Stimulated activated naive CD4-positive, alpha-beta T cell (primary cell): ENCODE results near the gene MYOZ2.

Experiments used
- DNase-seq, 6 experiments: peaks; one replicate each; lab custom pipeline; 2025; lab: John Stamatoyannopoulos, UW

Gene MYOZ2

DNA sequence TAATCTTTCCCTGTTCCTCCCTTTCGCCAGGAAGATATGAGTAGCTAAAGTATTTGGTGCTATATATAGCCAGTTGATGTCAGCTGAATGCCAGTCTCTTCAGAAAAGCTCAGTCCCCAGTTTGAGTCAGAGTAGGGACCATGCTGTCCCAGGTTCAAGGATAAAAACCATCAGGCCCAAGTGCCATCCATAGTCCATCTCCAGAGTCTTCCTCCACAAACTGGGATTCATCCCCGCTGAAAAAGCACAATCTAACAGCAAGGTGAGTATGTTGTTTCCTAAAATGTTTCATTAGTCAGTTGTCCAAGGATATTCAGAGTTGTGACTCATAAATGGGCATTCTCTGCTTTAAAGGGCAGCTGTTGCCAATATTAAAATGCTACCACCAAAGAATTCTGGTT lies at the start of gene MYOZ2:
TSS of gene MYOZ2 (plus strand) at position 112 of the 401 bp plus-strand sequence. CDS start 694 bp downstream, outside the sequence.
- no peak for DNase-seq

DNA sequence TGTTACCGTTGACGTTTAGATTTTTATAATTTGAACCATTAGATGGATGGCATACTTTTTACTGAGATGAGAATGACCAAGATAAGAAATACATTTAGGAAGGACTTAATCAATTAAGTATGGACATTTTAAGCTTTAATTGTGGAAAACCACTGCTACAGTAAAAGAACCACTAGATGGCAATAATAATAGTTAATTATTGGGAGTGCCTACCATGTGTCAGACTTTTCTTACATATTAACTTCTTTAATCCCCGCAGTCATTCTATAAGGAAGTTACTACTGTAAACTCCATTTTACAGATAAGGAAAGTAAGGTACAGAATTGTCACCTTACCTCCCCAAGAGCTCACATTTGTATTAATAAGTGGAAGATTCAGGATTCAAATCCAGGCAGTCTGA lies 48.5 kb upstream of the MYOZ2 start:
- DNase-seq = no peak

DNA sequence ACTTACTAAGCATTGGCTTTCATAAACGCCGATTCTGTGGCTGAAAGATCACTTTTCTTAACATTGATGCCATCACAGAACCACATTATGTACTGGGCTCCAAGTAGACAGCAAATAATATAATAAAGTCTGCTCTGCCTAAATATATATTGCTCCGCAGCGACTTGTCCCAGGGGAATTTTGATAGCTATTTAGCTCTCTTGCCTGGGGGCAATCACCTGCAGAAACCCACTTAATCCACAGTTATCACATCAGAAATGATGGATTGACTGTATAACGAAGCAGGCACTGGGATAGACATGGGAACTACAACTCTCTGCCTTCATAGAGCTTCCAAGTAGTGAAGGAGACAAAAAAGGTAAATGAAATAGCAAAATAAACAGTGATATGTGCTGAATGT lies 48.0 kb upstream of the MYOZ2 start:
- no peak for DNase-seq

DNA sequence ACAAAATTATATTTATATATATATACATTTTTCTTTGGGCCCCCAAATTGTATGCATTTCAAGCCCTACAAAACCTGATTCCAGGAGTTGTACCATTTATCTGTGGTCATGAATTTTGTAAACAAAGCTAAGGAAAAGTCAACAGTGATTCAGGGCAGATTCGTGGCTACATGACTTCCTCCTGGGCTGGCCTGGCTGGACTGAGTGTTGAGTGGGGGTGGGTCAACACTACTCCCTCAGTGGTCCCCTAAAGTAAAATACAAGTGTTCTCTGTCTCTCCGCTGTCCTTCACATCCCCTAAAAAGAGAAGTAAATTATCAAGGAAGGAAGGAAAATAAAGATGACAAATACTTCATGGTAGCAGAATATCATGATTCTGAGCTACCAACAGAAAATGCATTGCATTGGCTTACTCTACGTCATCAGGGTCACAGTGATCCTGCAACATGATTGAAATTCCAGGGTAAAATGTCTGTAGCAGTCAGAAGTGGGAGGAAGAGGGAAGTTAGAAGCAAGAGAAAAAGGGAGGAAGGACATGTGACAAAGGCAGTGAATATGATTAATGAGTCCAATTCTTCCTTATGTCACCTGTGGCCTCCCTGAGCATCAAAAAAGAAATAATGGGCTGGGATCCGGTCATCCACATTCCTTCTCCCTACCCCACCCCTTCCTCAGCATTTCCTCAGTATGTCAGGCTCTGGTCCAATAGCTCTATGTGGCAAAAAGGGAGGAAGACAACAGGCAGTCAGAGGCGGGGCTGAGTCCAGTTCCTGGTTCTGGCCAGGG lies 42.4 kb upstream of the MYOZ2 start:
- DNase-seq = no peak

DNA sequence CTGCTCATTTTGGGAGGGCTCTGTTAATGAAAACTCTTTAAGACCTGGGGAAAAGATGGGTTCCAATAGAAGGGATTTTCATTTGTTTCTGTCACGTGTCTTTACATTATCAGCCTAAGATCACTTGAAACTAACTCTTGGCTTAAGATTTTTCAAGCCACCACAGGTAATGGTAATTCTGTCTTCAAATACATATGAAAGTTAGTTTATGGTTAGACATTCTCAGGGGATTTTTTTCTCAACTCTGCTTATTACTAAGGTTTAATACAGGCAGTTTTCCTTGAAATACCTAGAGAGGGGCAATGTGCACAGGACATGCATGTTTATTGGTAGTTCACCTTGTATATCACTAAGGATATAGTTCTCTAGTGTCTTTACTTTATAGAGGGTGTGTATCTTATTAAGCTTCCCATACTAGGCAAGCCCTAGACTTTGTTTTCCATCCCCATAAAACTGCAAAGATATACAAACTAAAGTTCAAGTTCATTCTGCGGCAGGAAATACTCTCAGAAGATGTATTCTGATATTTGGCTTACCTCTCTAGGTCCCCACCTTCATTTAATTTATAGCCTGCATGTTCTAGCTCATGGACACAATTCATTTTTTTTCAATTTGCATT lies 38.2 kb upstream of the MYOZ2 start:
- DNase-seq = no peak

DNA sequence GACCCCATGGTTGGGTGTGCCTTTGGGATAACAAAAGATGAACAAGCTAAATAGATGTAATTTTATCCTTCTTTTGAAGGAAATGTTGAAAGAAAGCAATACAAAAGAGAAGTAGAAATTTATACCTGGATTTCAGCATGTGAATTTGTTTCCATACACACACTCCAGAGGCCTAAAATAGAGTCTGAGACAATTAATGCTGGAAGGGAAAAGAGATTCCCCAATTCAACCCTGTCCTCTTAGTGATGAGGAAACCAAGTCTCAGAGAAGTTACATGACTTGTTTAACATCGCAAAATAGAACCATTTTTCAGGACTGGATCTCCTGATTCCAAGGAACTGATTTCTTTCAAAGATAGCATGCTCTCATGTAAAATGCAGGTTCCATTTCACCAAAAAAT lies 37.3 kb upstream of the MYOZ2 start:
- no peak for DNase-seq

DNA sequence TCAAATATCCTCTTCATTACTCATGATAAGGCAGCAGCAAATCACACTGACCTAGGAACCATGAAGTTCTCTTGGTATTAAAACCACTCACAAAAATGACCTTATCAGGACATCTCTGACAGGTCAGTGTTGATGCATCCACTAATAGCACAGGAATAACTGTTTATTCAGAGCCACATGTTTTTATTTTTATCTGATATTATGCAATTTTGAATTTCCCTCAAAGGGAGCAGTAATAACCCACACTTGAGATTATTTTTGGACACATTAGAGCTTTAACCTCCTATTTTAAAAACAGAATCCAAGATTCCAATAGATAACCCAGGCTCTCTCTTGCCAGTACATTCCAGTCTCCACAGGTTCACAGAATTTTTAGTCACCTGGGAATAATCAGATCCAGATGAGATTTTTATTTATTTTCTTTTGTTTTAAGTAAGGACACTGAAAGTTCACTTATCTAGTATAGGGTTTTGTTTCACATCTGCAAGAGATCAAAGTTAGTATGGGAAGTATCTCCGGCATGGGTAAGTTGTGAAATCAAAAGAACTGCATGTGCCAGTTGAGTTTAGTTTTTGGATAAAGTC lies 36.3 kb upstream of the MYOZ2 start:
- DNase-seq = no peak

DNA sequence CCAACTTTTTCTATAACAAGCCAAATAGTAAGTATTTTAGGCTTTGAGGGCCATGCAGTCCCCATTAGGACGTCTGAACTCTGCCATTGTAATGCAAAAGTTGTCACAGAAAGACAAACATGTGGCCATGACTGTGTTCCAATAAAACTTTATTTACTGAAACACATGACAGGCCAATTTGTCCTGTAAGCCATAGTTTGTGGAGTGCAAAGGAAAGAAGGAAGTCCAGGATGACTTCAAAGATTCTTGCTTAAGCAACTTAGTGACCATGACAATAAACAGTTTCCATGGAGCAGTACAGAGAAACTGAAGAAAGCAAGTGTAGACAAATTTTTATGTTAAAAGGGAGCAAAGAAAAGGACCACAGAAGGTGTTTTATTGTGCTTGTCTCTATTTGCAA lies 35.0 kb upstream of the MYOZ2 start:
- DNase-seq = no peak

DNA sequence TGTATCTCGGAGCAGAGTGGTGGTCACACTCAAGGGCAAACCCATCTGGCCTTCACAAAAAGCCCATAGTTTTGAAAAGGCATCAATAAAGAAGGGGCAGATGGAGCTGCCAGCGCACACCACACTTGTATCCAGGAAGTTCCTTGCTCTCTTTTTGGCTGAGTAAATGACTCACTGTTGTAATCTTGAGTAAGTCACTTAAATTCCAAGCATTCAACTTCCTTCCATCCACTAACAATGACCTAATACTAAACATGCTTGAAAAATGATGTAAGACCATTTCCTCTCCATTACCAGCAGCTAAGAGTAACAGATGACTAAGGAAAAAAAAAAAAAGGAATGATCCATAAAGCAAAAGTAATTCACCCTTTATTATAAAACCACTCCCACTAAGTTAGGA lies 32.4 kb upstream of the MYOZ2 start:
- no peak for DNase-seq

DNA sequence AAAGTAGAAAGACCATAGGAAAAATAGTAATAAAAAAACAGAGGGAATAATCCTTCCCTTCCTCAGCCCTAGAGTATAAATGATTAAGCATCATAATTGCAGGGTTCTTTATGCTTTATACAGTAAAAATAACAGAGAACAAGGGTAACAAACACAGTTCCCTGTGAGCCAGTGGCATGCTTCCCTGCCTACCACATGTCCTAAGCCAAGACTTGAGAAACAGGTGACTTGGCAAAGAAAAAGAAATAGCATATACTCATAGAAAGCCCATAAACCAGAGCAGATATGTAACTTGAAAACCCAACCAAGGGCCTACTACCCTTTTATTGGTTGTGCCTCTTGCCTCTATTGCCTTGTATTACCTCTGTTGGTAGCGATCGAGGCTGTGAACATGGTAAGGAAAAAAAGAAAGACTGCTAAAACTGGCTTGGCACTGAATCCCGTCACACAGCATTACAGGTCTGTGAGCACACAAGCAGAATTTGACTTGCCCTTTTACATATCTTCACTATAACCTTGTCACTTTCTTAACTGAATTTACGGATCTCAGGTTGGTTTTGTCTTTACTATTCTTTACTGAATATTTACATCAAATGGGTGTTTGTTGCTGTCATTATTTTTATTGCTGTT lies 30.9 kb upstream of the MYOZ2 start:
- no peak for DNase-seq

DNA sequence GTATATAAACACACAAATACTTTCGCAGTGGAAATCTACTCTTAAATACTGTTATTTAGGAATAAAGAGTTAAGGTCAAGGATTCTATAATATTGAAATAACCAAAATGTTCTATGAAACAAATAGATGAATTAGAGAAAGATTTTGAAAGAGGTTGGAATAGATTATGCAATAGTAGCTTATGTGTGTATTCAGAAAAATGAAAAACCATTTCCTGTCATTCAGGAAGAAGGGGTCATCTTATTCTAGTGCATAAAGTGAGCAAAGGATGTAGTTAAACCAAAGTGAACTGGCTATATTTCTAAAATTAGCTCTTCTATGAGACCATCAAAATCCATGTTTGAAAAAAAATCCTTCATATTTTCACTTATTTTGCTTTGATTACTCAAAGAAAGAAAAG lies 30.0 kb upstream of the MYOZ2 start:
- DNase-seq = no peak

DNA sequence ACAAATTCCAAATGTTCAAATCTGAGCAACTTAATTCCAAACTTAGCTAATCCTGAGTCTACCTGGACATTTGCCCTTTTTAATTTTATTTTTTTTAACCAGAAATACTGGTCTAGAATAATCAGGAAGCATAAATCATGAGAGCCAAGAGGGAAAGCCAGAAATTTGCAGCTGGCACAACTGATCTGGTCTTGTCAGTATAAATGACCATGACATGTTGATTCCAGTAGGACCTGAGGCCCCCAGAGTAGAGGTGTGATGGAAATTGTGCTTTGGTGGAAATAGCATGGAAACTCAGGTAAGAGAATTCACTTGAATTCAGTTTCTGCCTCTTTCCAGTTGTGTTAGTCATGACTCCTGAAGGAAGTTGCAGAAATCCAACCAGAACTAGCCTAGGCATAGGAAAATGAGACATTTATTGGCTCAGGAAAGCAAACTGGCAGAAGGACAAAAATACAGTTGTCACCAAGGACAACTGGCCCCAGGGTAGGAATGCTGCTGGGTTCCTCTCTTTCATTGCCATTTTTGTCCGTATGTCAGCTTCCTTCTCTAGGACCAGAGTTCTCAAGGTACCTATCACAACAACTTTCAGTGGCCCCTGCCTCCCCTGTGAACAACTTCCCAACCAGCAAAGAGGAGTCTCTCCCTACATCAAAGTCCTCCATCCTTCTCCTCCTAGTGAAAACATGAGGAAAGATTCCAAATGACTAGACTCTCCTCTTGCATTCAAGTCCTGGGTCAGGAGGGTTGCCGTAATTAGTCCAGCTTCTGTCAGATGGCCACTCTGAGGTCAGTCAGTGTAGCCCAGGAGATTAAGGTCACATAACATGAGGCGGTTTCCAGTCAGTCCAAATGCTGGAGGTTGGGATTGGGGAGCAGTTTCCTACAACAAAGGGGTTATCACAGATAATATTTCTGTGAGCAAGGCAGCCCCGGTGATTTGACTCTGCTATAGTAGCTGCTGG lies 29.3 kb upstream of the MYOZ2 start:
- DNase-seq = no peak

DNA sequence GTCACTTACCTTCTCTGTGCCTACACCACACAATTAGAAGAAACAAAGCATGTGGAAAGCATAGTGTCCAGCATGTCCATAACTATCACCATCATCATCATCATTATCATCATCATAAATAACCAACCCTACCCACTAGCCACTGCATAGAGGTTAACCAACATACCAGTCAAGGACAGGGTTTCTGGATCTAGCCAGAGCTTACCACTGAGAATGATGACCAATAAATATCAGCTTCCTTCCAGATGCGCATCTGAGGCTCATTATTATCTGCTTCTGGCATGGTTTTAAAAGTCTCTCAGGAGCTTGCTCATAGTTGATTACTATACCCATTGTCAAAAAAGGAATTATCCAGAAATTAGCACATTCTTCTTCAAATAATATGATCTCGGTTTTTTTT lies 25.5 kb upstream of the MYOZ2 start:
- DNase-seq = no peak

DNA sequence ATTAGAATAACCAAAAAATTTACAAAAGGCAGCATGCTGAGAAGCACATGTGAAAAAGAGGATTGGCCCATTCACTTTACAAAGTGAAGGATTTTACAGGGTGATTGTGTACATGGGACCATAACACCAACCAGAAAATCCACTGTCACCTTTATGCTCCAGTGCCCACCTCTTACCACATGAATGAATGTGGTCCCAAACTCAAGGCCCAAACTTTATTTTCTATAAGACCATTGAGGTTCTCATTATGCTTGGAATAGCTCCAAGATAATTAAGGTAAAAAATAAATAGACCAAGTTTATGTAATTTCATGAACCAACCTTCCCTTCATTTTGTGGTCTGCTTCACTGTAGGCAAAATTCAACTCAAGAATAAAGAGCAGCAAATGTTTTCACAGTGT lies 24.3 kb upstream of the MYOZ2 start:
- DNase-seq = no peak

DNA sequence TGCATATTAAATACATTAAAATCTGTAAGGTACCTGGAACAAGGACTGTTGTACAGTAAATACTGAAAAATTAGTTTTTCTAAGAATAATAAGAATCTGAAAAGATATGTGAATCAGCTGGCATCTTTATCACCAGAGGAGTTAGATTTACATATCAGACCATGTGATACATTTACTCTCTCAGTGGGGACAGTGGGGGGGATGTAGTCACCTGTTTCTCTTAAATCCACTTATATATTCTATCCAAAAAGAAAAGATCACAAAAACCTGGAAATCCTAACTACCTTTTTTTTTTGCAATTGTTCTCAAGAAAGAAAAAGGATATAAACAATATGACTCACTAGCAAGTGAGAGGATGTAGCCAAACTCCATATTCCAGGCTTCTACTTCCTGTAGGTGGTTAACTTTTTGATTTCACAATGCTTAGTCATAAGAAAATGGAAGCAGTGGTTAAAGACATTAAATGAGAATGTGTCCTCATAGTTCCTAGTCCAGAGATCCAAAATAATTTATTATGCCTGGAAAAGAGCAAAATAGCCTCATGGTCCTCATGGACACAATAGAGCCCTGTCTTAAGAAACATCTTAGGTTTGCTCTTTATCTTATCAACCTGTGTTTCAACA lies 22.5 kb upstream of the MYOZ2 start:
- DNase-seq = no peak

DNA sequence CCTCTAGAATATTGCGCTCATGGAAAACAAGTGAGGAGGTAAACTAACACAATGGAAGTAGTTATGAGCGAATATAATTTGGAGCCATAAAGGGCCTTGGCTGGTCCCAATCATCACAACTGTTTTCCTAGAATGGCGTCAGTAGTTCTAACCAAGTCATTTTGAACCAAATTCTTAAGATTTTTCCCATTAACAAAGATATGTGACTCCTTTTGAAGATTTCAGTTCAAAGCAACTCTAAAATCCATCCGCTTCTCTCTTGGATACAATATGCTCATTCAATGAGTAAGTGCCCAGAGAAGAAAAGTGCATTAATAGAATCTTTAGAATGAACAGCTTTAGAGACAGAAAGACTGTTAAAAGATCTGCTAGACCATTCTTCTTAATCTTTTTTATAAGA lies 19.6 kb upstream of the MYOZ2 start:
- no peak for DNase-seq

DNA sequence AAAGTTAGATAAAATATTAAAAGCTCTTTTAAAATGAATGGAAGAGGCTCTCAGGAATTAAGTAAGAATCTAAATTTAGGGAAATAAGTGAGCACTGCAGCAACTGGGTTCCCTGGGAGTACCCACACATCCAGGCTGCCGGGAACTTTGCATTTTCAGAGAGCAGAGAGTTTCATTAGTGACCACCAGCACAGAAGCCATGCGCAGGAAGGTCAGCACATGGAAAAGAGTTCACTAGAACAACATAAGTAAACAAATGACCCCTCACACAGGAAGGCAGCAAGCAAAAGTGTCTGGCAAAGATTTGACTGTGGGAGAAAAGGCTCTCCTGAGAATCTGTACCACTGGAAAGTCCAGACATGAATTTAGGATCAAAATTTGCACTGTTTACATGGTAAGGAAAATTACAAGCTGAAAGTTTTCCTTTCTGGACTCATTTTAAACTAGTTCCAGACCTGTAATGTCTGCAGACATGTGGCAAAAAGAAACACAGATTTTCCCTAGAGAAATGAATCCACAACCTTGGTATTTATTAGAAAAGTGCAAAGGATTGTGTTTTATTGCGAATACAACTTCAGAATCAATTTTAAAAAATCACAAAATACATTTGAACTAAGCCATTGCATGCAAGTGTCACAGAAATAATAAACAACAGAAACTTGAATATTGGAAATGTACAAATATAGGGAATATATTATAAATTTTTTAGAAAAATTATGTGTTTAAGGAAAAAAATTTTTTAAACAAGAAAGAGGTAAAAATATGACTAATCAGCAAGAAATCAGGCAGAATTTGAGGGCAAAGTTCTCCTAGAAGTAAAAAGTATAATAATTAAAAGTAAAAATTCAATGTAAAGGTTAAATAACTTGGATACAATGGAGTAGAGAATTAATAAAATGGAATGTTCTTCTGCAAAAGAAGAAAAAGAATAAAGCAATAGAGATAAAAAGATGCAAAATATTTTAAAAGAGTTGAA lies 18.4 kb upstream of the MYOZ2 start:
- DNase-seq = no peak

DNA sequence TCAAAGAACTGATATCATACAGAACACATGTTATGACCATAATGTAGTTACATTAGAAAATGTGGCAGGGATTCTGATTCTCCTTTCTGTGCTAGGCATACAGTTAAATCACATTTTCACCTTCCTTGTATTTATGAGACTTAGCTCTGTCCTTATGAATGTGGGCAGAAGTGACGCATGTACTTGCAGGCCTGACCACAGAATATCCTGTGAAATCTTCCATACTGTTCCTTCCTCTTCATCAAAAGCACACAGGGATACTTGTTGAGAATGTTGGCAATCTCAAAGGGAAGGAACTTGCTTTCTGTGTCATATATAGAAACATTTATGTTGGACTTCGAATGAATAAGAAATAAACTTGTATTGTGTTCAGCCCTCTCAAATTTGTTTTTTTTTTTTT lies 17.2 kb upstream of the MYOZ2 start:
- no peak for DNase-seq

DNA sequence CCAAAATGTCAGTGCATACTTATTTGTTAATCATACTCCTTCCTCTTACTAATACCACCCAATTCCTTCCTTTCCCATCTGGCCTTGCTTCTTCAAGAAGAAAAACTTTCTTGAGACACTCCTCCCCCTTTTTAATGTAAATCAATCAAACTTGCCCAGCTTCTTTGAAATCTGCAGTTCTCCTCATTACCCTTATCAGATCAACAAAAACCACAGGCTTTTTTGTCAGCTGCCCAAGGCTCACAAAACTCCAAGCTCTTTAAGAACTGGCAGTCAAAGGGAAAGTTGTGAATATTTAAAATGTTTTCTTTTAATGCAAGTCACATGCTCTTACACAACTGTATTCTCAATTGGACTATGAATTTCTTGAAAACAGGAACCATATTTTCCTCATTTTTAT lies 11.3 kb upstream of the MYOZ2 start:
- DNase-seq = no peak

DNA sequence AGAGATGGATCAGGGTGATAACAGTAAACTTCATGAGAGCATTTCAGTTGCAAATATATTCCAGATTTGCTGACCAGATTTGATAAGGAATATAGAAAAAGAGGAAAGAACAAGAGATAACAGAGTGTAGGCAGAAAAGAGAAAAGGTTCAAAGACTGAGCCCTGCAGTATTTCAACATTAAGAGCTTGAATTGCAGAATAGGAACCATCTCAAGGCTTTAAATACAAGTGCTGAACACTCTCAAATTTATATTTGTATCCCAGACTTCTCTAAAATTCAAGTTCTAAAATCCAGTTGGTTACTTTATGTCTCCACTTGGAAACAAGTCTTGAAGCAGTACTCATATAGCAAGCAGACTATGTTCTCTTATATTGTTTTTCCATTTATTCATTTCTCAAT lies 9.7 kb upstream of the MYOZ2 start:
- DNase-seq = no peak
